GM21825 (cell line): ENCODE measurements around the gene PKIG.

Experiments
- ATAC-seq: cut with Tn5 transposase; IDR thresholded peaks from one replicate; pipeline ENCODE4 v1.9.1; 2021; ENCODE audit warnings: mild to moderate bottlenecking, moderate library complexity; ENCODE audit not compliant: unreplicated experiment

The PKIG gene

DNA sequence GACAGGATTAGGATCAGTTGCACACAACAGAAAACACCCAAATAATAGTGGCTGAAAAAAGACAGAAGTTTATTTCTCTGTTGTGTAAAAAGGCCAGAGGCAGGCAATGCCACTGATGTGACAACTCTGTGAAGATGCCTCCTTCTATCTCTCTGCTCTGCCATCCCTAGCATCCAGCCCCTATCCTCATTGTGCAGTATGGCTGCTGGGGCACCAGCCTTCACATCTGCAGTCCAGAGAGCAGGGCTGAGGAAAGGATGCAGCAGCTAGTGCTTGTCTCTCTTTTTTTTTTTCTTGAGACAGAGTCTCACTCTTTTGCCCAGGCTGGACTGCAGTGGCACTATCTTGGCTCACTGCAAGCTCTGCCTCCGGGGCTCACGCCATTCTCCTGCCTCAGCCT lies 75.5 kb downstream of the PKIG start:
- ATAC-seq, result no peak

DNA sequence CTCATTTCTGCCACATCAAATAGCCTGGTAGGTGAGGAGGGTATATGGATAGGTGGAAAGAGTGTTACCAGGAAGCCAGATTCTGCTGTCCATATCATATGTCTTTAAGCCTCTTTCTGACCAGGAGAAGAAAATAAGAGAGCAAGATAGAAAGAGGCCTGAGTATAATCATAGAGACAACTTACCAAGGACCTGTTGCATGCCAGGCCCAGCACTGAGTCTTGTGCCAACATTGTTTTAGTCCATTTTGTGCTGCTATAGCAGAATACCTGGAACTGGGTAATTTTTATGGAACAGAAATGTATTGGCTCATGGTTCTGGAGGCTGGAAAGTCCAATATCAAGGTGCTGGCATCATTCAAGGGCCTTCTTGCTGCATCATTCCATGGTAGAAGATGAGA lies 76.4 kb downstream of the PKIG start:
- ATAC-seq, result no peak

DNA sequence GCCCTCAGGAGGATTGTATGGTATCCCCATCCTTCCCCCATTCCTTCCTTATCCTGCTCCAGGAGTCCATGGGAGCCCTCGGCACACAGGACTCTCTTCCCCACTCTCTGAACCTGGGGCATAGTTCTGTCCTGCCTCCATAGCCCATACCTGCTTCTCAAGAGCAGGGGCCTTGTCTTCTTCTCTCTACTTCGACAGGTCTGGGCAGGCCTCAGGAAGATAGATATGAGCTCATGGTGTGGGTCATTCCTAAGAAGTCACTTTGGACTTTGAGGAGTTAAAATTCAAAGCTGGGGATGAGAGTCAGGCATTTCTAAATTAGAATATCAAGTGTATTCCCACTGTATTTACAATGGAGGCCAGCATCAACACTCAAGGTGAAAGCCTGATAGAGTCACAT lies 77.6 kb downstream of the PKIG start:
- ATAC-seq, result no peak

DNA sequence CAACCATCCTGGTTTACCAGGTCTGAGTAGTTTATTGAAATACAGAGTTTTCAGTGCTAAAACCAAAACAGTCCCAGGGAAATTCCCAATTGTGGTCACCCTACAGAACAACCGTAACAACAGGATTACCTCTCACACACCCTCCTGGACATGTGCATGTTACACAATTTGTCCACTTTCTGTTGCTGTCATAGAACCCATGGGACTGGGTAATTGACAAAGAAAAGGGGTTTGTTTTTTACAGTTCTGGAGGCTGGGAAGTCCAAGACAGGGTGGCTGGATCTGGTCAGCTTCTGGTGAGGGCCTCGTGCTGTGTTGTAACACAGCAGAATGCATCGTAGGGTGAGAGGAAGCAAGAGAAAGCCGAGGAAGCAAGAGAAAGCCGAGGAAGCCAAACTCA lies 78.2 kb downstream of the PKIG start:
- no peak for ATAC-seq

DNA sequence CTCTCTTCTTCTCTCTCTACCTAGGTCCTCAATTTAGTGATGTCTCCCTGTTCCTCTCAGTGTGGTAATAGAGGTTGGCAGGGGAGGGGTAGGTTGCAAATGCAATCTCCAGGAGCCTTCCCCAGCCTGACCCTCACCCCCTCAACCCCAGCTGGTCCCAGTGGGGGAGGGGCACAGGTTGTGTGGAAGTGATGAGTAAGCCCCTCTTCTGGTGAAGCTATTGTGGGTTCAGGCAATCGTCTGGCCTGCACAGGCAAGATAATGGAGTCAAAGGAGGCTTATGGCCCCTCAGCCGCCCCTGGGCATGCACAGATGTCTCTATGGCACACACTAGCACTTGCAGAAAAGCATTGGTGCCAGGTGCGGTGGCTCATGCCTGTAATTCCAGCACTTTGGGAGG lies 79.9 kb downstream of the PKIG start:
- ATAC-seq, result no peak

DNA sequence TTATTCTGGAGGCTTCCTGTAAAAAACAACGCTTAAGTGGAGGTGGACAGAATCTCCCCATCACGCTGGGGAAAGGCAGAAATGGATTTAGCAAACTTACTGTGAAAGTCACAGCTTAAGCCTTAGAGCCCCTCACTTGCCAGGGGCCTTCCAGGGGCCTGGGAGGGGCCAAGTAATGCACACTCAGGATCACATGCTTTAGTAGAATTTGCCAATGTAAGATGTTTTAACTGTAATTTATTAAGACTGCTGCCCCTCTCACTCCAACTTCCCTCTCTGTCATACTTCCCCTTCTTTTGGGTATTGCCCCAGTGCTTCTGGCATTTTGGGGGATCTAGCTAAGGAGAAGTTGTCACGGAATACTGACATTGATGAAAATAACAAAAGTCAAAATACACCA lies 81.8 kb downstream of the PKIG start:
- no peak for ATAC-seq

DNA sequence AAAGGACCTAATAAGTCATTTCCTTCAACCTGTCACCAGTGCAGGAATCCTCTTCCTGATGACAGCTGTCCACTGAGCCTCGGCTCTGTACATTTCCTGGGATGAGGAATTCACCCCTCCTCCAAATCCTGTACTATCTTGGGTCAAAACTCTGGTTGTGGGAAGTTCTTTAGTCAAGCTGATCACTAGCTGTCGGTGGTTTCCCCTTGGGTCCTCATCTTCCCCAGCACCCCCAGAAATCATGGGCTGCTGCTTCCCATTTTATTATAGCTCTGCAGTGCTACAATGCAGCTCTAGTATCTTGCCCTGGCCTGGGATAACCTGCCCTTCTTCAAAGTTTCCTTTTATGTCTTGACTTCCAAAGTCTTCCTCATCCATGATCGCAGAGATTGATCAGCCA lies 83.7 kb downstream of the PKIG start:
- ATAC-seq, result no peak
